Mesenchymal stem cell (in vitro differentiated cells and primary cell): ENCODE data around the gene EEF1AKMT3.
A peak's percentile ranks its signal among the peaks of the same experiment; 100 is the strongest.

Source experiments
- DNase-seq: peaks from one replicate; pipeline ENCODE4 v3.0.0-alpha.2; 2013
- H2AFZ ChIP-seq: one replicate; pipeline ENCODE4 v1.6.1; 2013; ENCODE audit warnings: low read depth, mild to moderate bottlenecking, control low read depth, inconsistent platforms, low read length, moderate library complexity
- H2AK5ac ChIP-seq: 2 replicates; pipeline ENCODE4 v1.6.1; 2013; ENCODE audit warnings: low read length, moderate library complexity, mild to moderate bottlenecking, inconsistent platforms; ENCODE audit not compliant: severe bottlenecking
- H2BK120ac ChIP-seq: one replicate; pipeline ENCODE4 v1.6.1; 2013; ENCODE audit warnings: low read depth, mild to moderate bottlenecking, inconsistent platforms, low read length, moderate library complexity
- H2BK12ac ChIP-seq, 2 experiments: one replicate each; pipeline ENCODE4 v1.6.1; 2013; ENCODE audit warnings: inconsistent platforms in 2 of 2, low read length in 2 of 2, mild to moderate bottlenecking in 2 of 2, moderate library complexity in 2 of 2, control low read depth in 1 of 2
- H2BK15ac ChIP-seq: one replicate; pipeline ENCODE4 v1.6.1; 2013; ENCODE audit warnings: mild to moderate bottlenecking, low read depth, inconsistent platforms; ENCODE audit not compliant: poor library complexity, severe bottlenecking
- H2BK5ac ChIP-seq: 2 replicates; pipeline ENCODE4 v1.6.1; 2013; ENCODE audit warnings: low read depth, mild to moderate bottlenecking, low read length, control low read depth, inconsistent platforms; ENCODE audit not compliant: poor library complexity, severe bottlenecking
- H3K14ac ChIP-seq, 2 experiments: one replicate each; pipeline ENCODE4 v1.6.1; 2013; ENCODE audit warnings: inconsistent platforms in 2 of 2, low read length in 2 of 2, control low read depth in 1 of 2, mild to moderate bottlenecking in 1 of 2, moderate library complexity in 1 of 2
- H3K18ac ChIP-seq, 2 experiments: one replicate each; pipeline ENCODE4 v1.6.1; 2013; ENCODE audit warnings: inconsistent platforms in 2 of 2, low read length in 2 of 2, control low read depth in 1 of 2, low read depth in 1 of 2, mild to moderate bottlenecking in 1 of 2
- H3K23ac ChIP-seq, 2 experiments: one replicate each; pipeline ENCODE4 v1.6.1; 2013; ENCODE audit warnings: inconsistent platforms in 2 of 2, low read length in 2 of 2, mild to moderate bottlenecking in 2 of 2, moderate library complexity in 2 of 2, control low read depth in 1 of 2
- H3K27ac ChIP-seq: 2 replicates; pipeline ENCODE4 v1.5.1; 2013; ENCODE audit warnings: mild to moderate bottlenecking, moderate library complexity, low read length, control low read depth, inconsistent platforms; ENCODE audit not compliant: poor library complexity, severe bottlenecking
- H3K27me3 ChIP-seq, 2 experiments: 2 replicates each; pipeline versions ENCODE4 v1.6.1 to v1.7.0; 2013; ENCODE audit warnings: low read length in 2 of 2, mild to moderate bottlenecking in 2 of 2, moderate library complexity in 2 of 2, control low read depth in 1 of 2, inconsistent platforms in 1 of 2; ENCODE audit not compliant: control insufficient read depth in 1 of 2, insufficient read depth in 1 of 2
- H3K36me3 ChIP-seq, 2 experiments: 2 replicates each; pipeline versions ENCODE4 v1.6.1 to v1.7.0; 2013; ENCODE audit warnings: low read length in 2 of 2, control low read depth in 1 of 2, inconsistent platforms in 1 of 2, low read depth in 1 of 2, mild to moderate bottlenecking in 1 of 2; ENCODE audit not compliant: insufficient read depth in 2 of 2, control insufficient read depth in 1 of 2
- H3K4ac ChIP-seq, 2 experiments: one replicate each; pipeline ENCODE4 v1.6.1; 2013; ENCODE audit warnings: inconsistent platforms in 2 of 2, low read length in 2 of 2, mild to moderate bottlenecking in 2 of 2, moderate library complexity in 2 of 2, control low read depth in 1 of 2, low read depth in 1 of 2
- H3K4me1 ChIP-seq: 2 replicates; pipeline ENCODE4 v1.6.1; 2013; ENCODE audit warnings: low read depth, low read length, control low read depth; ENCODE audit not compliant: control insufficient read depth, insufficient read depth
- H3K4me2 ChIP-seq: 2 replicates; pipeline ENCODE4 v1.6.1; 2013; ENCODE audit warnings: low read length, mild to moderate bottlenecking, inconsistent platforms; ENCODE audit not compliant: poor library complexity, severe bottlenecking
- H3K4me3 ChIP-seq, 2 experiments: 2 replicates each; pipeline versions ENCODE4 v1.5.1 to v1.7.0; 2013; ENCODE audit warnings: low read length in 2 of 2, mild to moderate bottlenecking in 2 of 2, control low read depth in 1 of 2, low read depth in 1 of 2; ENCODE audit not compliant: insufficient read depth in 1 of 2
- H3K79me1 ChIP-seq: replicated peaks from 2 replicates; pipeline ENCODE4 v1.6.1; 2013; ENCODE audit warnings: mild to moderate bottlenecking, control low read depth, low read length, inconsistent platforms; ENCODE audit not compliant: poor library complexity, severe bottlenecking
- H3K9ac ChIP-seq: 2 replicates; pipeline ENCODE4 v1.7.0; 2013; ENCODE audit warnings: mild to moderate bottlenecking, low read length, moderate library complexity
- H3K9me3 ChIP-seq: 2 replicates; pipeline ENCODE4 v1.7.0; 2013; ENCODE audit warnings: mild to moderate bottlenecking, low read length; ENCODE audit not compliant: control insufficient read depth
- H4K8ac ChIP-seq: one replicate; pipeline ENCODE4 v1.6.1; 2013; ENCODE audit warnings: inconsistent platforms, mild to moderate bottlenecking, low read length, moderate library complexity
- H4K91ac ChIP-seq: one replicate; pipeline ENCODE4 v1.6.1; 2013; ENCODE audit warnings: mild to moderate bottlenecking, low read length, inconsistent platforms
- WGBS: methylation state at CpG from one replicate; pipeline ENCODE4 v1.1.7; 2013; ENCODE audit warnings: mixed read lengths; 5-methylcytosine and 5-hydroxymethylcytosine counted together

The EEF1AKMT3 gene

GRCh38 chr12:57726151-57726883, 46.1 kb upstream of the EEF1AKMT3 start:
- Histone ChIP-seq H3K9me3 (no peaks in the 10 kb centered on the region), H3K4me3 (peak overlapping the region; percentile 74 to 93), H3K23ac (peak overlapping the region in 1 of 2 experiments; percentile 91), H3K27me3 (peaks cover 51 to 65% of the 10 kb centered on the region in 2 experiments), H2BK15ac (peak overlapping the region; percentile 50), H2AFZ (peak overlapping the region; percentile 74), H4K8ac (peak overlapping the region; percentile 72), H3K9ac (peak overlapping the region; percentile 93), H3K14ac (peak overlapping the region in 1 of 2 experiments; percentile 93), H3K4me1 (peaks cover 21% of the 10 kb centered on the region), H2AK5ac (no peak overlapping the region), H4K91ac (peak overlapping the region; percentile 97), H3K18ac (peak overlapping the region; percentile 73 to 97), H2BK12ac (peak overlapping the region in 1 of 2 experiments; percentile 75), H2BK5ac (no peak overlapping the region), H3K36me3 (peaks cover 7 to 11% of the 10 kb centered on the region in 2 experiments), H3K4me2 (peak overlapping the region; percentile 88), H3K4ac (peak overlapping the region; percentile 61 to 75), H3K27ac (no peak overlapping the region), H2BK120ac (peak overlapping the region; percentile 58), H3K79me1 (no peaks in the 10 kb centered on the region)
- peak; percentile 83 for DNase-seq
- under 1% methylated on average over 43 of the region's 79 CpGs for WGBS

- Histone ChIP-seq H3K9me3 (no peaks in the 10 kb centered on the region), H2BK120ac (no peak overlapping the region), H2BK15ac (peak overlapping the region; percentile 12), H3K27me3 (peaks cover 59 to 73% of the 10 kb centered on the region in 2 experiments), H3K79me1 (no peaks in the 10 kb centered on the region), H3K18ac (peak overlapping the region; percentile 73 to 97), H2AK5ac (no peak overlapping the region), H4K91ac (peak overlapping the region; percentile 52), H3K4me2 (peak overlapping the region; percentile 88), H3K9ac (peak overlapping the region; percentile 93), H2AFZ (peak overlapping the region; percentile 74), H3K14ac (peak overlapping the region in 1 of 2 experiments; percentile 78), H2BK5ac (no peak overlapping the region), H3K4ac (peak overlapping the region in 1 of 2 experiments; percentile 75), H3K23ac (no peak overlapping the region), H3K4me3 (peak overlapping the region; percentile 74 to 93), H3K27ac (no peak overlapping the region), H2BK12ac (peak overlapping the region in 1 of 2 experiments; percentile 37), H3K4me1 (peaks cover 21% of the 10 kb centered on the region), H3K36me3 (peaks cover 0 to 4% of the 10 kb centered on the region in 2 experiments), H4K8ac (peak overlapping the region; percentile 29)
- peak; percentile 56 for DNase-seq
- 17% methylated on average over 75 of the region's 76 CpGs for WGBS
Measured at GRCh38 chr12:57726884-57727757, 45.3 kb upstream of the EEF1AKMT3 start.

GRCh38 chr12:57727758-57728395, 44.5 kb upstream of the EEF1AKMT3 start:
- H4K91ac ChIP-seq = no peak overlapping the region
- peaks cover 66 to 80% of the 10 kb centered on the region in 2 experiments for H3K27me3 ChIP-seq
- H3K4ac ChIP-seq = no peak overlapping the region
- no peak overlapping the region for H3K9ac ChIP-seq
- peaks cover 21% of the 10 kb centered on the region for H3K4me1 ChIP-seq
- H3K4me2 ChIP-seq = no peak overlapping the region
- no peak overlapping the region for H2BK15ac ChIP-seq
- H3K14ac ChIP-seq = no peak overlapping the region
- H3K18ac ChIP-seq = no peak overlapping the region
- no peak for DNase-seq
- H3K27ac ChIP-seq = no peak overlapping the region
- H3K9me3 ChIP-seq = no peaks in the 10 kb centered on the region
- no peak overlapping the region for H2BK5ac ChIP-seq
- no peak overlapping the region for H2BK120ac ChIP-seq
- no peak overlapping the region for H2AK5ac ChIP-seq
- WGBS = 33% methylated on average over 16 of the region's 21 CpGs
- no peak overlapping the region for H3K4me3 ChIP-seq
- no peak overlapping the region for H2BK12ac ChIP-seq
- no peaks in the 10 kb centered on the region for H3K79me1 ChIP-seq
- no peak overlapping the region for H3K23ac ChIP-seq
- H3K36me3 ChIP-seq = peaks cover 0 to 4% of the 10 kb centered on the region in 2 experiments
- no peak overlapping the region for H4K8ac ChIP-seq
- H2AFZ ChIP-seq = no peak overlapping the region
